Smooth muscle cell (in vitro differentiated cells): Measurements from ENCODE around the gene TRAPPC5. TPM values are rescaled to one million over a fixed set of nuclear protein-coding genes. Genes with fewer than 3 reads are reported as not detected.

ENCODE experiments used
- DNase-seq: peaks from one replicate; lab custom pipeline; 2025; ENCODE audit not compliant: unreplicated experiment; lab: John Stamatoyannopoulos, UW
- H2AFZ ChIP-seq: fragments of 200-600 bp; sonication (generic); 2 replicates; pipeline ENCODE4 v1.6.0; 2016; ENCODE audit warnings: antibody characterized with exemption, low read depth, mild to moderate bottlenecking
- H3F3A ChIP-seq: fragments of 200-600 bp; sonication (generic); 2 replicates; pipeline ENCODE4 v1.6.0; 2017; ENCODE audit warnings: antibody characterized with exemption, low read depth
- H3K27ac ChIP-seq: fragments of 200-600 bp; sonication (generic); 2 replicates; pipeline ENCODE4 v1.5.1; 2016; ENCODE audit warnings: low read depth, mild to moderate bottlenecking
- H3K27me3 ChIP-seq: fragments of 200-600 bp; sonication (generic); 2 replicates; pipeline ENCODE4 v1.6.1; 2016; ENCODE audit warnings: low read depth, mild to moderate bottlenecking
- H3K36me3 ChIP-seq: fragments of 200-600 bp; sonication (generic); 2 replicates; pipeline ENCODE4 v1.5.1; 2016; ENCODE audit warnings: low read depth
- H3K4me1 ChIP-seq: fragments of 200-600 bp; sonication (generic); 2 replicates; pipeline ENCODE4 v1.5.1; 2016; ENCODE audit warnings: low read depth
- H3K4me2 ChIP-seq: fragments of 200-600 bp; sonication (generic); 2 replicates; pipeline ENCODE4 v1.6.0; 2016; ENCODE audit warnings: mild to moderate bottlenecking
- H3K4me3 ChIP-seq: fragments of 200-600 bp; sonication (generic); 2 replicates; pipeline ENCODE4 v1.5.1; 2016; ENCODE audit warnings: mild to moderate bottlenecking
- H3K79me2 ChIP-seq: fragments of 200-600 bp; sonication (generic); 2 replicates; pipeline ENCODE4 v1.6.0; 2016; ENCODE audit warnings: low read depth, mild to moderate bottlenecking
- H3K9ac ChIP-seq: fragments of 200-600 bp; sonication (generic); 2 replicates; pipeline ENCODE4 v1.6.0; 2016; ENCODE audit warnings: low read depth
- H3K9me3 ChIP-seq: fragments of 200-600 bp; sonication (generic); replicated peaks from 2 replicates; pipeline ENCODE4 v1.5.1; 2016; ENCODE audit warnings: low read depth
- H4K20me1 ChIP-seq: fragments of 200-600 bp; sonication (generic); 2 replicates; pipeline ENCODE4 v1.6.0; 2016; ENCODE audit warnings: low read depth
- CTCF ChIP-seq: fragments of 200-600 bp; sonication (generic); IDR thresholded peaks from 2 replicates; pipeline ENCODE4 v1.5.1; 2017; ENCODE audit warnings: borderline replicate concordance, mild to moderate bottlenecking, antibody characterized with exemption; ENCODE audit not compliant: insufficient read depth, poor library complexity, severe bottlenecking
- WGBS: methylation state at CpG from one replicate; pipeline ENCODE4 v1.1.7; 2016; ENCODE audit warnings: low lambda C conversion rate; 5-methylcytosine and 5-hydroxymethylcytosine counted together
- polyA plus RNA-seq: library from polyadenylated mRNA; unstranded; fragments of >200 nt; fragmentation: Nextera tagmentation; extraction: Ambion mirVana; gene quantifications from 2 replicates; pipeline ENCODE4 v1.2.1, GENCODE V29; 2016
- total RNA-seq: library from RNA; depleted of rRNA; stranded (reverse); fragments of >200 nt; gene quantifications from 2 replicates; pipeline ENCODE4 v1.2.3, GENCODE V29; 2014

The TRAPPC5 gene
- total and polyA plus RNA-seq, 2 experiments from 2014 or later, result 61.8 to 166 TPM

GRCh38 chr19:7661744-7662538 is 18.7 kb upstream of the TRAPPC5 start:
- no peak for TF ChIP-seq CTCF
- H3K9me3 ChIP-seq, result no peaks in the 10 kb centered on the region
- no peak overlapping the region for H3K4me2 ChIP-seq
- H3K27me3 ChIP-seq, result peaks cover 16% of the 10 kb centered on the region
- no peak overlapping the region for H3K27ac ChIP-seq
- no peak overlapping the region for H2AFZ ChIP-seq
- no peak for DNase-seq
- H4K20me1 ChIP-seq, result no peaks in the 10 kb centered on the region
- WGBS, result 76% methylated on average over 8 of the region's 8 CpGs
- no peak overlapping the region for H3K4me3 ChIP-seq
- H3F3A ChIP-seq, result no peaks in the 10 kb centered on the region
- no peaks in the 10 kb centered on the region for H3K4me1 ChIP-seq
- H3K36me3 ChIP-seq, result no peaks in the 10 kb centered on the region
- no peak overlapping the region for H3K9ac ChIP-seq
- no peaks in the 10 kb centered on the region for H3K79me2 ChIP-seq

GRCh38 chr19:7662657-7663056 is 18.0 kb upstream of the TRAPPC5 start:
- H3K9ac ChIP-seq, result no peak overlapping the region
- peaks cover 14% of the 10 kb centered on the region for H3K27me3 ChIP-seq
- no peak for DNase-seq
- H3K36me3 ChIP-seq, result no peaks in the 10 kb centered on the region
- no peaks in the 10 kb centered on the region for H3F3A ChIP-seq
- no peaks in the 10 kb centered on the region for H3K79me2 ChIP-seq
- no peaks in the 10 kb centered on the region for H3K4me1 ChIP-seq
- no peaks in the 10 kb centered on the region for H4K20me1 ChIP-seq
- no peak overlapping the region for H3K27ac ChIP-seq
- WGBS, result 92% methylated on average over 13 of the region's 14 CpGs
- no peak overlapping the region for H3K4me2 ChIP-seq
- TF ChIP-seq CTCF, result no peak
- no peak overlapping the region for H3K4me3 ChIP-seq
- H3K9me3 ChIP-seq, result no peaks in the 10 kb centered on the region
- no peak overlapping the region for H2AFZ ChIP-seq

GRCh38 chr19:7663706-7664105 is 16.9 kb upstream of the TRAPPC5 start:
- H3K4me3 ChIP-seq, result no peak overlapping the region
- WGBS, result 85% methylated on average over 7 of the region's 7 CpGs
- no peak overlapping the region for H3K9ac ChIP-seq
- H3K9me3 ChIP-seq, result no peaks in the 10 kb centered on the region
- H3K27me3 ChIP-seq, result peaks cover 20% of the 10 kb centered on the region
- TF ChIP-seq CTCF, result no peak
- H3F3A ChIP-seq, result no peaks in the 10 kb centered on the region
- no peaks in the 10 kb centered on the region for H4K20me1 ChIP-seq
- H3K79me2 ChIP-seq, result no peaks in the 10 kb centered on the region
- no peak for DNase-seq
- no peak overlapping the region for H2AFZ ChIP-seq
- H3K27ac ChIP-seq, result no peak overlapping the region
- no peaks in the 10 kb centered on the region for H3K36me3 ChIP-seq
- H3K4me1 ChIP-seq, result no peaks in the 10 kb centered on the region
- no peak overlapping the region for H3K4me2 ChIP-seq

- TF ChIP-seq CTCF, result no peak
- Histone ChIP-seq H3F3A (no peaks in the 10 kb centered on the region), H3K4me2 (no peak overlapping the region), H3K79me2 (no peaks in the 10 kb centered on the region), H3K9ac (no peak overlapping the region), H4K20me1 (no peaks in the 10 kb centered on the region), H3K9me3 (no peaks in the 10 kb centered on the region), H3K27me3 (peaks cover 27% of the 10 kb centered on the region), H2AFZ (no peak overlapping the region), H3K27ac (no peak overlapping the region), H3K4me1 (no peaks in the 10 kb centered on the region), H3K36me3 (no peaks in the 10 kb centered on the region), H3K4me3 (no peak overlapping the region)
- 87% methylated on average over 4 of the region's 4 CpGs for WGBS
- DNase-seq, result no peak
Measured at GRCh38 chr19:7665076-7665475, 15.6 kb upstream of the TRAPPC5 start.
